ENCODE measurements around the gene CACNA1B. TPM values are rescaled to one million over a fixed set of nuclear protein-coding genes. Genes with fewer than 3 reads are reported as not detected.

CACNA1B gene
- total and polyA plus RNA-seq, 2 of the 4 experiments (the other 2 are of a cell fraction): 0.02 TPM; not detected in 1

DNA sequence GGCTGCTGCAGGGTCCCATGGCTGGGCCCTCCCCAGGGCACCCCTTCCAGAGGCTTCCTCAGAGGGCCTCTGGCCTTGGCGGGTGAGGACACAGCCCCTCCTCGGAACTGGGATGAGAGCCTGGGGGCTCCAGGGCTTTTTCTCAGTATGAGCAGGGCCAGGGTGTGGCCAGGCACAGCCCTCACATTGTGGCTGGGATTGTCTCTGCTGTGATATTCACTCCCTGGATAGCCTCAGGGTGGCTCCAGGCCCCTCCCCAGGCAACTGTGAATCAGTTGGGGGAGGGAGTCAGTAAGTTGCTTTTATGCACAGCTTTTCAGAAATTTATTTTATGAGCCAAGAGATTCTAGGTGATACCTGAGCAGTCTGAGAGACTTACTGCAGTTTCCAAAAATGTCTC is 135.7 kb downstream of the CACNA1B start:
- Histone ChIP-seq H2AFZ (replicated peaks; ENCODE audit: low read length, poor library complexity) (no peak overlapping the region), H3K4me1 (ENCODE audit: control insufficient read depth, insufficient read depth, low read length) (no peaks in the 10 kb centered on the region), H3K9ac (ENCODE audit: low read depth, low read length) (no peak overlapping the region), H2BK15ac (ENCODE audit: low read depth, low read length) (no peak overlapping the region), H3K27ac (ENCODE audit: insufficient read depth, low read length) (no peak overlapping the region), H4K91ac (ENCODE audit: insufficient read depth, low read depth, low read length) (no peak overlapping the region), H4K8ac (ENCODE audit: low read depth in 2 of 2, low read length in 2 of 2) (no peak overlapping the region), H3K56ac (ENCODE audit: extremely low read depth, insufficient read depth, low read length) (no peak overlapping the region), H2BK5ac (ENCODE audit: low read depth, low read length, poor library complexity, severe bottlenecking) (no peak overlapping the region), H3K4me2 (ENCODE audit: low read depth, low read length) (no peak overlapping the region), H4K20me1 (ENCODE audit: insufficient read depth, low read length) (no peaks in the 10 kb centered on the region), H3K9me1 (ENCODE audit: insufficient read depth, low read length) (no peaks in the 10 kb centered on the region), H2AK9ac (replicated peaks; ENCODE audit: low read depth, low read length, poor library complexity) (no peak overlapping the region), H2AK5ac (ENCODE audit: low read depth, low read length) (no peak overlapping the region), H4K5ac (ENCODE audit: low read depth, low read length) (no peak overlapping the region), H2BK120ac (ENCODE audit: low read depth, low read length) (no peak overlapping the region), H3K23ac (ENCODE audit: low read depth, low read length) (no peak overlapping the region), H2BK20ac (ENCODE audit: low read depth, low read length) (no peak overlapping the region), H3K27me3 (ENCODE audit: control insufficient read depth, insufficient read depth, low read length) (no peaks in the 10 kb centered on the region), H3K9me3 (ENCODE audit: control insufficient read depth, insufficient read depth, low read length) (peaks cover 15% of the 10 kb centered on the region; the same call in 1 of the 2 replicates), H3K14ac (replicated peaks; ENCODE audit: low read depth, low read length) (no peak overlapping the region), H3K4me3 (ENCODE audit: insufficient read depth, low read depth, low read length) (no peak overlapping the region), H3K79me1 (ENCODE audit: low read depth in 1 of 2, low read length in 2 of 2) (no peaks in the 10 kb centered on the region), H3K4ac (ENCODE audit: low read depth, low read length) (no peak overlapping the region), H3K36me3 (ENCODE audit: control insufficient read depth, insufficient read depth, low read length) (no peaks in the 10 kb centered on the region), H3K18ac (ENCODE audit: low read depth, low read length) (no peak overlapping the region)
- WGBS, 2 experiments (ENCODE audit: extremely low coverage in 2 of 2, insufficient read length in 1 of 2): 50% methylated on average over 2 of the region's 2 CpGs; no CpG with 5 or more reads in 1 of the 2 experiments
- POLR2A ChIA-PET (ENCODE audit: unreplicated experiment): interaction anchor here (0.6 kb wide), 1 partner anchor 51 kb away, joined by 5 read pairs; no protein-coding TSS in a partner anchor
- in situ Hi-C loops (cut with MboI; ENCODE audit: low sequenced_read_pairs): no loop called here
- ATAC-seq (ENCODE audit: low read depth): no peak
- no peak for TF ChIP-seq RCOR1 (IDR thresholded peaks at IDR 0.05; ENCODE audit: insufficient replicate concordance, low read length)
- no peak for TF ChIP-seq CEBPB (IDR thresholded peaks at IDR 0.05; ENCODE audit: low read depth, low read length)
- no peak for TF ChIP-seq CHD1 (IDR thresholded peaks at IDR 0.05; ENCODE audit: low read depth, low read length)
- no peak for TF ChIP-seq RFX5 (IDR thresholded peaks at IDR 0.05; ENCODE audit: low read depth, low read length)
- no peak for TF ChIP-seq MXI1 (IDR thresholded peaks at IDR 0.05; ENCODE audit: borderline replicate concordance, low read depth, low read length)
- TF ChIP-seq MAZ (IDR thresholded peaks at IDR 0.05; ENCODE audit: borderline replicate concordance, low read depth, low read length): no peak
- TF ChIP-seq, protein P1, sequence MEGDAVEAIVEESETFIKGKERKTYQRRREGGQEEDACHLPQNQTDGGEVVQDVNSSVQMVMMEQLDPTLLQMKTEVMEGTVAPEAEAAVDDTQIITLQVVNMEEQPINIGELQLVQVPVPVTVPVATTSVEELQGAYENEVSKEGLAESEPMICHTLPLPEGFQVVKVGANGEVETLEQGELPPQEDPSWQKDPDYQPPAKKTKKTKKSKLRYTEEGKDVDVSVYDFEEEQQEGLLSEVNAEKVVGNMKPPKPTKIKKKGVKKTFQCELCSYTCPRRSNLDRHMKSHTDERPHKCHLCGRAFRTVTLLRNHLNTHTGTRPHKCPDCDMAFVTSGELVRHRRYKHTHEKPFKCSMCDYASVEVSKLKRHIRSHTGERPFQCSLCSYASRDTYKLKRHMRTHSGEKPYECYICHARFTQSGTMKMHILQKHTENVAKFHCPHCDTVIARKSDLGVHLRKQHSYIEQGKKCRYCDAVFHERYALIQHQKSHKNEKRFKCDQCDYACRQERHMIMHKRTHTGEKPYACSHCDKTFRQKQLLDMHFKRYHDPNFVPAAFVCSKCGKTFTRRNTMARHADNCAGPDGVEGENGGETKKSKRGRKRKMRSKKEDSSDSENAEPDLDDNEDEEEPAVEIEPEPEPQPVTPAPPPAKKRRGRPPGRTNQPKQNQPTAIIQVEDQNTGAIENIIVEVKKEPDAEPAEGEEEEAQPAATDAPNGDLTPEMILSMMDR (conservative IDR thresholded peaks at IDR 0.05; ENCODE audit: low read depth, low read length): no peak
- TF ChIP-seq, protein P2, sequence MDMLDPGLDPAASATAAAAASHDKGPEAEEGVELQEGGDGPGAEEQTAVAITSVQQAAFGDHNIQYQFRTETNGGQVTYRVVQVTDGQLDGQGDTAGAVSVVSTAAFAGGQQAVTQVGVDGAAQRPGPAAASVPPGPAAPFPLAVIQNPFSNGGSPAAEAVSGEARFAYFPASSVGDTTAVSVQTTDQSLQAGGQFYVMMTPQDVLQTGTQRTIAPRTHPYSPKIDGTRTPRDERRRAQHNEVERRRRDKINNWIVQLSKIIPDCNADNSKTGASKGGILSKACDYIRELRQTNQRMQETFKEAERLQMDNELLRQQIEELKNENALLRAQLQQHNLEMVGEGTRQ (IDR thresholded peaks at IDR 0.05; ENCODE audit: low read depth, low read length): no peak
- no peak for TF ChIP-seq NFE2L2 (IDR thresholded peaks at IDR 0.05; ENCODE audit: low read depth, low read length)
- DNase-seq: no peak
- CTCF ChIA-PET: no interaction called here
- dilution Hi-C loops (cut with HindIII; ENCODE audit: low sequenced_read_pairs, unreplicated experiment): no loop called here
- intact Hi-C loops (cut with micrococcal nuclease): no loop called here
- BruUV-seq (replicated peaks): no TSS peak

Measured in IMR-90 (cell line).